Ovary (tissue), 3 donors: Measurements from ENCODE around the gene TP53I11.

Source experiments
- CTCF ChIP-seq, 3 donors: fragments of 450-650 bp in 2 of 3; fragments of 200-600 bp in 1 of 3; IDR thresholded peaks; one replicate each; pipeline versions ENCODE4 v1.5.1 to v1.8.0; 2016 to 2022; ENCODE audit warnings: antibody characterized with exemption in 3 of 3, mild to moderate bottlenecking in 1 of 3
- EP300 ChIP-seq: sonication (generic); formaldehyde crosslinking; IDR thresholded peaks from one replicate; pipeline ENCODE4 v1.6.1; 2017; ENCODE audit warnings: antibody characterized with exemption
- POLR2A ChIP-seq: fragments of 450-650 bp; IDR thresholded peaks from one replicate; pipeline ENCODE4 v1.6.1; 2017; ENCODE audit warnings: antibody characterized with exemption, mild to moderate bottlenecking, moderate library complexity
- donor health status: DM: no; HTN: no; CAD: no.

GRCh38 chr11:44926036-44926435 is 24.6 kb downstream of the TP53I11 start:
- no peak for TF ChIP-seq CTCF (IDR thresholded peaks at IDR 0.05)
- no peak for TF ChIP-seq POLR2A
- TF ChIP-seq EP300 = no peak
